Fibroblast of skin of right quadriceps (primary cell): ENCODE measurements around the gene DYNLT1.
"Not testable (repeated sequence)": the region's sequence is repeated elsewhere in the genome, so short reads cannot be mapped to it uniquely, and the experiment has no call there.

Experiments used
- DNase-seq: peaks from one replicate; pipeline ENCODE4 v3.0.0-alpha.2; 2013

The DYNLT1 gene

DNA sequence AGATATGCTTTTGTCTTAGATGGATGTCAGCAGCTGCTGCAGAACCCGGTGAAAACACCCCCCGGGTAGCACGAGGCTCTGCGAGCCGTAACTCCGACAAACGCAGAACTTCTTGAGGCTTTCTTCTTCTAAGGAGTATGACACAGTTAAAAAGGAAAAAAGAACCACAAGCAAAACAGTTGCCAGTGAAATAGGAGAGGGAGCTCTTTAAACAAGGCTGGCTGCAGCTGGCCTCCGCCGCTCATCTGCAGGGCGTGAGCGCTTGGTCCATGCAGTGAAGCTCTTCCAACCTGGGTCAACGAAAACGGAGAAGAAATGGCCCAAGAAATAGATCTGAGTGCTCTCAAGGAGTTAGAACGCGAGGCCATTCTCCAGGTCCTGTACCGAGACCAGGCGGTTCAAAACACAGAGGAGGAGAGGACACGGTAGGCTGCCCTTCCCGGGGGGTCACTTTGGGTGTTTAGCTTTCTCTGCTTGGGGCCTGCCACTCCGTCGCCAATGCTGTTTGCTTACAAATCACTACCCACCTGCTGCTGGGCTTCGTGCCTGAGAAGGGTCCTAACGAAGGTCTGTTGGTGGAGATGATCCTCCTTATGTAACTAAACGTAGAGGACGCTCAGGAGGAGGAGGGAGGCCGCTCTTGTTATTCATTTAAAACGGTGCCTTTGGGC, 18.5 kb upstream of the DYNLT1 start:
- DNase-seq: peak; percentile 59

DNA sequence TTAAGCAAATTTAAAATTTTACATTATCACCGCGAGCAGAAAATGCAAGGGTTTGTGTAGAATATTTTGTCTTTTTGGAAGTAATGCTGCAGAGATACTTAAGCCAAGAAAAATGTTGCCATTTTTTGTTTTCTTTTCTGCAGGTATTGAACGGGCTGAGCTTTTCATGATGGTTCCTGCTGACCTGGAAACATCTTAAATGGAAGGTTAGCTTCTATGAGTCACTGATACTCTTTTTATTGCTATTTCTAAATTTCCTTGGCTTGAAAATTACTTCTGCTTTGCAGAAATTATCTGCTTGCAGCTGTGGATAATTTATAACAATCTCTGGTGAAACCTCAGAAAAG, 18.0 kb upstream of the DYNLT1 start:
- no peak for DNase-seq

DNA sequence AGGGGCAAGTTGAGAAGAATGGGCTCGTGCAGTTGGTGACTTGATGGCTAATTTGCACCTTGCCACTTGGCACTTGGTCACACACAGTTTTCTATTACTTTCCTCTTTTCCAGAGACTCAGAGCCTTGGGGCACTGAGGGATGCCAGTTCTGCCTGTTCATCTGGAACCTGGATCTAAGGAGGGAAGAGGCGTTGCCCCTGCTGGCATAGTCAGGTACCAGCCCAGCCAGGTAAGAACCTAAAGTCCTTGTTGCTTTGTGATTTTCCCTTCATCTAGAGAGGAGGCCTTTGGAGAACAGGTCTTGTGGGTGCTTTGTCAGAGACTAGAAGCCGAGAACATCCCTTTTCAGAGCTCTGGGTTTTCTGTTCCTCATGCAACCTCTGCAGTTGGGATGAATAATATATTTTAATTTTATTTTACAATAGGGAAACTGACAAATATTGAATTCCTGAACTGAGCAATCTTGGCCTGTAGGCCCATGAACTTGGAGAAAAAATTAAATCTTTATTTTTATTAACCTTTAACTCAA, 16.7 kb upstream of the DYNLT1 start:
- DNase-seq: no peak

DNA sequence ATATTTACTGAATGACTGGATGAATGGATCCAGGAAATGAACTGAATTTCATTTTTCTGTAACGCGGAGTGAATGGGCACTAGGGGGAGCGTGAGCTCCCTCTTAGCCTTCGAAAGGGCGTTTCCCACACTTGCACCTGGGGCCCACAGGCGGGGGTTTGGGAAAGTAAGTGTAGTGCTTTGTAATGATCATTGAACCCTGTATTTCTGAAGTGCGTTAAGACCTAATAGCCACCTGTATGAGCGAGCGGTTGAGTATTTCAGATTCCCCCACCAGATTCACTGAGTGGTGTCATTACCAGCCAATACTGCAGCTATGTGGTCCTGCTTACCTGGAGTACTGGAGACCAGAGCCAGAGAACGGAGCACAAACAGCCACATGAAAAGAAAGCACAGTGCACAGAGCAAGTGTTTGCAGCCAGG, 15.8 kb upstream of the DYNLT1 start:
- DNase-seq: no peak

DNA sequence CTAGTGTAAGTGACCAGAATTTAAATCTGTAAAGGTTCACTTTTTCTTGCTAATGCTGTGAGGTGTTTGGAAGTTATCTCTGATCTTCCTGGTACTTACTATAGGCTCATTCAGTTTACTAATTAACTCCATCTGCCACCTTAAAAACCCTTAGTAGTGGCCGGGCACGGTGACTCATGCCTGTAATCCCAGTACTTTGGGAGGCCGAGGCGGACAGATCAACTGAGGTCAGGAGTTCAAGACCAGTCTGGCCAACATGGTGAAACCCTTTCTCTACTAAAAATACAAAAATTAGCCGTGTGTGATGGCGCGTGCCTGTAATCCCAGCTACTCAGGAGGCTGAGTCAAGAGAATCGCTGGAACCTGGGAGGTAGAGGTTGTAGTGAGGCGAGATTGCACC, 12.4 kb upstream of the DYNLT1 start:
- DNase-seq: peak; percentile 47

DNA sequence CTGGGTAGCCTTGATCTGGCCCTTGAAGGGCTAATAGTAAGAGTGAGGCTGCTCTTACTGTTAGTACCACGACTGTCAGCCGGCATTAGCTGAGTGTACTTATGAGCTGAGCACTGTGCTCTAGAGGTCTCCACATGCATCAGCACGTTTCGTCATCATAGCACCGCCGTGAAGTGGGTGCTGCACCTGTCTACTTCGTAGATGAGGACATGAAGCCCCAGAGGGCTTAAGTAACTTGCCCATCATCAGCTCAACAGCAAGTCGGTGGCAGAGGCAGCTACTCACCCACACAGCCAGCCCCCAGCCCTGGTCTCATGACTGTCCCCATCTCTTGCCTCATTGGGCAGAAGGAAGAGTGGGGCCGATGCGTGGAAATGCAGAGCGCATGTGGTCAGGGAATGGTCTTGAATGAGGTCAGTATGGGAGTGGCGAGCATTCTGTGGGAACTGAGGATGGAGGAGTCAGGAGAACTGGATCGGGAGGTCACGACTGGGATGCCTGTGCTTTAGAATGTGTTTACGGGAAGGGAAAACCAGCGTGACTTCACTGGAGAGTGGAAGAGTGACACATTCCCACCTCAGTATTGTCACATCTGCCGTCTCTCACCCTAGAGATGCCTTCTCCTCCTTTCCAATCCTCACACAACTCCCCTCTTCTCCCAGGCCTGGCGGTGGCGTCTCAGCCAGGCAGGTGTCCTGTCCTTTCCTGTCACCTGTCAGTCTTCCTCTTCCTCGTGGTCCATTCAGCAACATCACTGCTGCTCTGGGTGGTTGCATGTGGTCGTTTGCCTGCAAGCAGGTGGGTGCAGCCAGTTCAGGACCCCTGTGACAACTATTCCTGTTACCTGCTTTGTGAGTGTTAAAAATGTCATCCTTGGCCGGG, 11.3 kb upstream of the DYNLT1 start:
- no peak for DNase-seq

DNA sequence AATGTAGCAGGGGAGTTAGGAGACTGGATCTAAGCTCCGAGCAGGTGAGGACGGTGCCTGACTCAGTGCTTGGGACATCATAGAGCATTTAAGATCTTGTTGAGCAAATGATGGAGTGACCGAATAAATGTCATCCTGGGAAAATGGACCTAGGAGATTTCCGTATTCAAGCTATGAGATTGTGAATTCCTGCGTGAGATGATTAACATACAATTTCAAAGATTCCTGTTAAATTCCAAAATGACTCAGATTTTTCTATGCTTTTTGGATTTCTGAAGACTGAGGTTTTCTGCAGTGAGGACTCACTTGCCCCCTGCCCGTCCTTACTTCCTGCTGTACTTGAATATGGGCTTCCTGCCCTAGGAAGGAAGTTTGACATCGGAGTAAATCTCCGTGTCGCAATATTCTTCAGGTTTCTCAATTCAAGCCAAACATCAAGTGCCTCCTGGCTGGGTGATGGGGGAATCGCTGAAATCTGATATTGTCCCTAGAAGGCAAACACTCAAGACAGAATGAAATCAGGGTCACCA, 10.5 kb upstream of the DYNLT1 start:
- DNase-seq: peak; percentile 83

DNA sequence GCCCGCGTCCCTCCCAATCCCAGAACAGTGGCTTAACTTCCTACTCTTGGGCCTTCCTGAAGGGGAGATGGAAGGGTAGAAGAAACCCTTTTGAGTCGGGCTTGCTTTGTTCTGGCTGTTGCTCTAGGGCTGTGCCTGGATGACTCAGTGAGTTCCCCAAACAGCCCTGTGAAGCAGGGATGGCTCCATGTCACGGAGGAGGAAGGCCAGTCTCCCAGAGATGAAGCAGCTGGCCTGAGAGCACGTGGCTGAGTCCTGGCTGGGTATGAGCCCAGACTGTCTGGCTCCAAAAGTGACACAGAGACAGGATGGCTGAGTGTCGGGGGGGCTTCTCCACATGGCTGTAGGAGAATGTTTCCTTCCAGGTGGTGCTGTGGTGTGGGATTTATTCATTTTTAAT, 10.0 kb upstream of the DYNLT1 start:
- peak; percentile 87 for DNase-seq

DNA sequence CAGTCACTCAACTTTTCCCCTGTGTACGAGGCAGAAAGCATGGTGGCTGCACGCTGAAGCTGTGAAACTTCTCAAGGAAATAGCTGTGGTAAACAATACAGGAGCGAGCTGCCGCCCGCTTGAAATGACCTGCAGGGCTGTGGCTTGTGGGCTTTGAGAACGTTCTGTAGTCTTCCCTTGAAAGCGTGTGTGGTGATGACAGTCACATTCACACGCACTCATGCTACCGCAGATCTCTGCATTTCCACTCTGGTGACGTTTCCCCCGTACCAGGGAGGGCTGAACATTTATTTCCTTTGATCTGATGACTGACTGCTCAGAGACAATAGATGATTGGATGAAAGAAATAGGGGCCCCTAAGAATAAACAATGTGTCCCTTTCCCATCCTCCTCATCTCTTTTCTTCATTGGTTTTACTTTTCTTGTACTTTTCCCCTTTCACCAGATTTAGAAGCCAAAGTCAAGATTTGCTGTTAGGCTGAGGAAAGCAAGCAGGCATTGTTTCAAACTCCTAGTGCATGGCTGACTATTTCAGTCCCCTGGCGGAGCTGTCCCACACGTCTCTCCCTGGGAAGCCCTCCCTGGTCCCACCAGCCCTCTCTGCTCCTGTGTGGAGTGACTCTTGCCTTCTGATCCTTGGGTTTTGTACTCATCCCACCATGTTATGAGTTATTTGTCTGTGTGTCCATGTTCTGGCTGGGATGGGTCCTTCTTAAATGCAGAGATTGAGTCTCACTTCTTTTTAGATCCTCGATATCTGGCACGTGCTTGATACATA, 9.2 kb upstream of the DYNLT1 start:
- peak; percentile 67 for DNase-seq

DNA sequence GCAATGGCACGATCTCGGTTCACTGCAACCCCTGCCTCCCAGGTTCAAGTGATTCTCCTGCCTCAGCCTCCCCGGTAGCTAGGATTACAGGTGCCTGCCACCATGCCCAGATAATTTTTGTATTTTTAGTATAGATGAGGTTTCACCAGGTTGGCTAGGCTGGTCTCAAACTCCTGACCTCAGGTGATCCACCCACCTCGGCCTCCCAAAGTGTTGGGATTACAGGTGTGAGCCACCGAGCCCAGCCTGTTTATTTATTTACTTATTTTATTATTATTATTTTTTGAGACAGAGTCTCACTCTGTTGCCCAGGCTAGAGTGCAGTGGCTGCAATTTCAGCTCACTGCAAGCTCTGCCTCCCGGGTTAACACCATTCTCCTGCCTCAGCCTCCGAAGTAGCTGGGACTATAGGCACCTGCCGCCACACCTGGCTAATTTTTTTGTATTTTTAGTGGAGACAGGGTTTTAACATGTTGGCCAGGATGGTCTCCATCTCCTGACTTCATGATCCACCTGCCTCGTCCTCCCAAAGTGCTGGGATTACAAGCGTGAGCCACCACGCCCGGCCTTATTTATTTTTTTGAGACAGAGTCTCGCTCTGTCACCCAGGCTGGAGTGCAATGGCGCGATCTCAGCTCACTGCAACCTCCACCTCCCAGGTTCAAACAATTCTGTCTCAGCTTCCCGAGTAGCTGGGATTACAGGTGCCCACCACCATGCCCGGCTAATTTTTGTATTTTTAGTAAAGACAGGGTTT, 7.6 kb upstream of the DYNLT1 start:
- DNase-seq: not testable (repeated sequence)

DNA sequence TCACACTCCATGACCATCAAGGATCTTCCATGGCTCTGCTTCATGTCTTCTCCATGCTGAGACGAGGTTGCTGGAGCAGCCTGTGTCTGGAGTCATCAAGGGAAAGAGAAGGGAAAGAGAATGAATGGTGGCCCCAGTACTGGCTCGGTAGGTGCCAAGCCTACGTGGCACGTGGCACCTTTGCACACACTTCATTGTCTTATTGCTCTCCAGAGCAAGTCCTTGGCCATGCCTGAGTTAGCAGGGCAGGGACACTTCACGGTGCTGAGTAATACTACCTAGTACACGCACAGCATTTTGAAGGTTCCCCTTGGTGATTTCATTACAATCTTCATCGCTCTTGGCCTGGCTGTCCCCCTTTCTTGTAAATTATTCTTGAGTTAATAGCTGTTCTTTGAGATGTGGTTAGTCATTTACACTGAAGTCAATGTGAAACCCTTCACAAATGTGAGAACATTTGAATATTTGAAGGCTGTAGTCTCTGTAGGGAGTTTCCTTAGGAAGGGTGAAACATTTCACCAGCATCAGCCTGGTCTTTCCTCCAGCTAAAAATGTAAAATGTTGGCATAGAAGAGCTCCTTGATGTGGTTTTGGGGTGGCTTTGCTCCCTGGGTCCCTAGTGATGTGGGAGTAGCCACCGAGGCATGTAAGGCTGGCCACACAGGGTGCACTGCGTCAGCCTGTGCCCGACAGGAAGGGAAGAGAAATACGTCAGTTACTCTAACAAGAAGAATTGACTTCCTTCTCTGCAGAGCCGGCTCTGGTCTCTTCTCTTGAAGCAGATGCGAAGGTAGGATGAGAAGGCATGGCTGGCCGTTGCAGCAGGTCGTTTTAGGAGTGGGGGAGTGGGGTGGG, 5.0 kb upstream of the DYNLT1 start, which contains the start of gene SYTL3:
Gene SYTL3 (plus strand): TSS at position 766 of the 855 bp plus-strand sequence. CDS start 13,215 bp downstream, outside the sequence.
- DNase-seq: peak; percentile 82

DNA sequence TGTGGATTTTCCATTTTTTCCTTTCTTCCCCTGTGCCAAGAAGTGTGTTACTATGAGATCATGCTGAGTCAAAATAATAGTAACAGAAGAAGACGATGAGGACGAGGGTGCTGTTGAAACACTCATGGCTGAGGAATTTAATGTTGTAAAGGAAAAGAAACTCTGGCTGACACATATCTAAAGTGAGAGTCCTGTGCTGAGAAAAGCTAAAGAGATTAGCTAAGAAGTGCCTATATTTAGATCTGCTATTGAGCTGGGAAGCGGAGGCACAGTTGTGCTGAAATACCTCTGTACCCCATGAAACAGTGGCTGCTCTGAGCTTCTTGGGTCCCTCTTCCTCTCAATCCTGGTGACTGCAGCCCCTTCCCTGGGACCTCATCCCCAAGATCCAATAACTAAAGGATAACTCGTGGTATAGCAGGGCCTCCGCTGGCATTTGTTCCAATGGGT, 4.2 kb upstream of the DYNLT1 start:
- peak; percentile 94 for DNase-seq

DNA sequence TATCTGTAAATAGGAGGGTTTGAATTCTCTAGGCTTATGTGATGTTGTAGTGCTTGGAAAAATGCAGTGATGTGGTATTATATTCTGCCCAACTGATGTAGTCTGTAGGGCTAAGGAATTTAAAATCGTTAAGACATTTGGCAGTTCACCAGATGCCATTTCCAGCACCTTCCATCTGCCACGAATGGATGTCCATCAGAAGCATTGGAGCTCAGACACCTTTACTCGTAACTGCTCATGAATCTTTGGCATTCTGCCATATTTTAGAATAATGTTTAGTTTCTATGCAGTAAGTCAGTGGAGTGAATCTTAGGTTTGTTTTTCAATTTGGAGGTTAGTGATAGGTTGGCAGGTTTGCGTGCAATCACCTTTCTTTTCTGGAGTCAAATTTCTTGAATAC, 3.0 kb upstream of the DYNLT1 start:
- peak; percentile 63 for DNase-seq

DNA sequence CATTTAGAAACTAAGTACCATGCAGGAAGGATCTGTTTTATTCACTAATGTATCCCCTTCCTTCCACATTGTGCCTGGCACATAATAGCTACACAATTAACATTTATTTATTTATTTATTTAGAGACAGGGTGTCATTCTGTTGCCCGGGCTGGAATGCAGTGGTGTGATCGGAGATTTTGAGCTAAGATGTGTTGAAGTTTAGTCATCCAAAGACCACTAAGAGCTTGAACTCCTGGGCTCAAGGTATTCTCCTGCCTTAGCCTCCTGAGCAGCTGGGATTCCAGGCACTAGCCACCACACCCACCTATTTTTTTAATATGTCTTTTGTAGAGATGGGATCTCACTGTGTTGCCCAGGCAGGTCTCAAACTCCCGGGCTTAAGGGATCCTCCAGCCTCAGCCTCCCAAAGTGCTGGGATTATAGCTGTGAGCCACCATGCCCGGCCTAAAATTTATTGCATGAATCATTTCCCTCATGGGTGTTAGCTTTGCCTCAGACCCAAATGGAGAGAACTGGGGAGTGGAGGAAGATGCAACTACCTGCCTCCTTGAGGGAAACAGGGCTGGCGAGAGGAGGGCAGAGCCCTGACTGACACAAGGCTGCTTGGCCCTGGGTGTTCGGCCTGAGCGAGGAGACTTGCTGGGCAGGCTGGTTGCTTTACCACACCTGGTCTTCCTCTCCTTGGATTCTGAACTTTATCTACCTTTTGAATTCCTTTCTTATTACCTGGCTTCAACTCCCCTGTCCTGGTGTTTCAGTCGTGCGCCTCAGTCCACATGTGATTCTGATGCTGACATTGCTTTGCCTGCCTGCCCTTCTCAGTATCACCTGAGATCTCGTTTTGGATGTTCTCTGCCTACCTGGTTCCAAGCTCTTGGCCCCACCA, 1.7 kb upstream of the DYNLT1 start:
- no peak for DNase-seq

DNA sequence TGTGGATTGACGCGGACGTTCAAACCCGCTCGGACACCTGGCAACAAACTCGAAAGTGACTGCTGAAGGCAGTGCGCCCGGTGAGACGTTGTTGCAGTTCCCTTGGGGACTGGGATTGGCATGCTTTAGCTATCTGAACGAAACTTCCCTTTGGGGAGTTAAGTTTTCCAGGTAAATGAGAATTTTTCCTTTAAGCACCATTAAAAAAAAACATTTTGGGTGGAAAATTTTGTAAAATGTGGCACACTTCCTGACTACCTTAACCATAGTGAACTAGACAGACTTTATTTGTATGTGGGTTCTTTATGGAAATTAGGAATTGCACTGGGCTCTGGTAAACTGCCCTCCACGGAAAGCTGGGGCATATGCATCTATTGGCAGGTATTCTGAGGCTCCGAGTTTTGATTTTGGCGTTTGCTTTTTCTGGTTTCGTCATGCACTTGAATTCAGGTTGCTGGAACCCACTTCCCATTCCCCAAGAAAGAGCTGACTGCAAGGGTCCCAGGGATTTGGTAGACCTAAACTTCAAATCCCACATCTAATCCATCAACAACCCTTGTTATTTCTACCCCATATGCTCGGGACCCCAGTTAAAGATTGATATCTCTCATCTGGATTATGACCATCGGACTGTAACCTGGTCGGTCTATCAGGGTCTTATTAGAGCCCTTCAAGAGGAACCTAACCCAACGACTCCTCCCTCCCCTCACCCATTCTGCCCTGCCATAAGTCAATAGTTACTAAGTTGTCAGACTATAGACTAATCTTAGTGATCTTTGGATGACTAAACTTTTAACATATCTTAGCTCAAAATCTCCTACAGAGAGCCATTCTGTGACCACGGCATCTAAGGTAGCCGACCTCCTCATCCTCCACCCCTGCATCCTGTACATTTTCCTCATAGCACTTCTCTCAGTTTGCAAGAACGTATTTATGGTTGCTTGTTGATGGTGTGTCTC, 800 bp upstream of the DYNLT1 start:
- DNase-seq: no peak

DNA sequence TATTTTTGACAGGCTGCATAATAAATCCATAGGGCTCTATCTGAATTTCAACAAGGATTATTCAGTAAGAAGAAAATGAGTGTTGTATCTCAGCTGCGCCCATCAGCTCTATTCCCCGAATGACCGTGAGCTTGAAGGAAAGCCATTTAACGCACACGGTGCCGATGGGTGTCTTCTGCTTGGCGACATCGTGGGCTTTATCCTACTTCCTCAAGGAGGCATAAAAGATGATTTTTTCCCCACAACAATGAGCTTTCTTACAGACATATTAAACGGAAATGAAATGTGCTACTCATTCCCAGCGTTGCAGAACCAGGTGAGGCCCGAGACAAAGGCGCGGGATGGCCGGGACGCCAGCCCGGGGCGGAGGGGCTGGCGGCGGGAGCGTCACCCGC, 710 bp downstream of the DYNLT1 start:
- DNase-seq: no peak

DNA sequence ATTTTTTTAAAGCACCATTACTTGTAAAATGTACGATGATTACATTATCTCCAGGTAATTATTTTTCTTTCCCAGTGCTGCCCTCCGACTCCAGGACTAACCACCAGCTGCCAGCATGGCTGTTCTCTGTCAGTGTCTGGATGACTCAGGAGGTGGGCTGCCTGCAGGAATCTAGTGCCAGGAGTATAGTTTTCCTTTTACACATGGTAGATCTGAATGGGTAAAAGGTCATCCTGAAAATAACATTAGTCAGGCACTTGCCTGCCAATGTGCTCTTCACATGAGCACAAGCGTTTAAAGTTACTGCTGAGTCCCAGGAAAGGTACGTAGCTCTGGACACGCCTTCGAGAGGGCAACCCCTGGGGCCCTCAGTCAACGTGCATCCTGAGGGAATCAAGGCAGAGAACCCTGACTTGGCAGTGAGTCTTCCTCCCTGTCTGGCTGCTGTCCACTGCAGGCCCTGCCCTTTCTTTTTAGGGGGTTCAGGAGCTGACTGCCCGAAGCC, 2.4 kb downstream of the DYNLT1 start:
- peak; percentile 57 for DNase-seq

DNA sequence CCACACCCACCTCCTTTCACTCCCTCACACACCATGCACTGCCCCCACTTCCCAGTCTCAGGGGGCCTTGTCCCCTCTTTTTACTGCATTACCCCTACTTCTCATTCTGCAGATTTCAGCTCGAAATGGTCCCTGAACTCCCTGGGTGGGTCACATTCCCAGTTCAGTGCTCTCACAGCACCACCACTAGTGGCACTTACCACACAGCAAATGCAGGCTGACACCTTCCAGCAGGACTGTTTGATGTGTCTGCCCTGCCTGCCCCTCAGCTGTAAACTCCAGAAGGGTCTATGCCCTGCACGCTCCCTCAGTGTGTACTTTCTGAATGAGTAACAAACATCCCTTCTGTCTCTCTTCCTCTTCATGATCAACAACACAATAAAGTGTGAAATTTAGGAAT, 4.0 kb downstream of the DYNLT1 start:
- DNase-seq: no peak

DNA sequence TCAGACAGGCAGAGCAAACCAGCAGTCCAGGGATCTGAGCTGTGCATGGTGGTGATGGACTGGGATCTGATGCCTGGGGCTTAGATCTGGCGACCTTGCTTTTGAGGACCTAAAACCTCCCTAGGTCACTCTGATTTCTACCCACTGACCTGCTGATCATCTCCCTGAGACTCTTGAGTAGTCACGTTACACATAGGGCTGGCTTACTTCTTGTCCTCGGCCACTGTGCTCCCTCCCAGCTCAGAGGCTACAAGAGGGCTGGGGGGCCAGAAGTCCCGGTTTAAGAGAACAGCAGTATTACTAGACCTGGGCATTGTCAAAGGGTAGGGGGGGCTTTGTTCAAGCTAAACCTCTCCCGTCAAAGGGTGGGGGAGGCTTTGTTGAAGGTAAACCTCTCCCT, 5.5 kb downstream of the DYNLT1 start:
- no peak for DNase-seq
